H1 (cell line): ENCODE data around the gene SPINT2. TPM values are rescaled to one million over a fixed set of nuclear protein-coding genes. Genes with fewer than 3 reads are reported as not detected.

Source experiments
- BCL11A ChIP-seq, 2 experiments: IDR thresholded peaks; one replicate each; pipeline ENCODE4 v1.6.1; 2011; ENCODE audit warnings: low read depth in 2 of 2, low read length in 2 of 2, mild to moderate bottlenecking in 2 of 2
- CHD2 ChIP-seq: IDR thresholded peaks from 2 replicates; pipeline ENCODE4 v1.6.1; 2012; ENCODE audit warnings: low read length, improper control_type of control experiment
- NANOG ChIP-seq: IDR thresholded peaks from 2 replicates; pipeline ENCODE4 v1.6.1; 2011; ENCODE audit warnings: low read length, low read depth, mild to moderate bottlenecking, inconsistent platforms; ENCODE audit not compliant: insufficient read depth, poor library complexity, severe bottlenecking
- POLR2AphosphoS5 ChIP-seq: IDR thresholded peaks from 2 replicates; pipeline ENCODE4 v1.6.1; 2011; ENCODE audit warnings: low read depth, low read length
- SIRT6 ChIP-seq: IDR thresholded peaks from one replicate; pipeline ENCODE4 v1.7.1; 2012; ENCODE audit warnings: low read length, inconsistent platforms
- SP1 ChIP-seq: IDR thresholded peaks from 2 replicates; pipeline ENCODE4 v1.6.1; 2011; ENCODE audit warnings: low read depth, low read length
- SRF ChIP-seq: IDR thresholded peaks from 2 replicates; pipeline ENCODE4 v1.6.1; 2011; ENCODE audit warnings: mild to moderate bottlenecking, low read depth, low read length, moderate library complexity
- YY1 ChIP-seq: IDR thresholded peaks from 2 replicates; pipeline ENCODE4 v1.6.1; 2011; ENCODE audit warnings: low read depth, mild to moderate bottlenecking, low read length
- polyA plus RNA-seq, 7 experiments: library from polyadenylated mRNA; depleted of rRNA in 3 of 7; stranded (reverse) in 5 of 7; unstranded in 2 of 7; fragments of >200 nt in 5 of 7; fragments of 200-250 nt in 2 of 7; gene quantifications; 1 replicate in 5 of 7; 2 replicates in 1 of 7; 4 replicates in 1 of 7; pipeline versions ENCODE4 v1.2.1 to v1.2.3, GENCODE V29; 2011 to 2013; ENCODE audit warnings: missing spikeins in 2 of 7, mixed read lengths in 2 of 7
- total RNA-seq: library from RNA; stranded (reverse); fragmentation: NEBNext Ultra II Directional; extraction: Animal tissue kit (Norgen Biotek cat#: 25700); gene quantifications from 2 replicates; pipeline ENCODE4 v1.2.1, GENCODE V29; 2021
- TF ChIP-seq, protein P1 (sequence below): fragments of 300-600 bp; sonication (generic); IDR thresholded peaks from 2 replicates; pipeline ENCODE4 v1.7.1; 2012; ENCODE audit warnings: low read length, moderate library complexity, mild to moderate bottlenecking, inconsistent platforms; ENCODE audit not compliant: insufficient replicate concordance

The SPINT2 gene
- total and polyA plus RNA-seq, 2 of the 8 experiments (the other 6 are each of a cell fraction or from before 2014, with no cell fraction given), result 294 to 296 TPM

DNA sequence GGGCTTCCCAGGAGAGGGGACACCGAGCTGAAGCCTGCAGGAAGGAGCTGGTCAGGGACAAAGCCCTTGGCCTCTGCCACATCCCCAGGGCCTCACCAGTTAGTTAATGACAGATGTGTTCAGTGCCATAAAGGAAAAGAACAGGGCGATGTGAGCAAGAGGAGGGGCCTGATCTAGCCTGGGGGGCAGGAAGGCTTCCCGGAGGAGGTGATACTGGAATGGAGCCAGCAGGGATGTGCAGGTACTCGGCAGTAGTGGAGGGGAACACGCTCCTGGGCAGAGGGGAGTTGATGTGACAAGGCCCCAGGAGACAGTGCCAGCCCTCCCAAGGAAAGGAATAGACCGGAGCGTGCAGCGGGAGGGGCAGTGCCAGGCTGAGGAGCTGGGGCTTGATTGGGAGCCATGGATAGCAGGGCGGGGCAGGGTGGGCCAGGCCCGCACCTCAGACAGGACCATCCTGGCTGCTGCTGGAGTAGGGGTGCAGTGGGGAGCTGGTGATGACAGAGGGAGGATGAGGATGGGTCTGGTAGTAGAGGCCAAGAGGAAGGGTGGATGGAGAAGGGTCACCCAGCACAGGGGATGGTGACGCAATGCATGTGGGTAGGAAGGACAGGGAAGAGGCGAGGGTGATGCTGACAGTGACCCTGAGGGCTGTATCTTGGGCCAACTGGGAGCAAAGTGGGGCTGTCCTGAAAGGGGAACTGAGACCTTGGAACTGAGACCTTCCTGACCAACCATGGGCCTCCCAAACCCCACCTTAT lies 43.8 kb downstream of the SPINT2 start (continued):
- TF ChIP-seq POLR2AphosphoS5, result no peak
- no peak for TF ChIP-seq NANOG
- TF ChIP-seq SIRT6, result no peak
- TF ChIP-seq BCL11A (IDR thresholded peaks at IDR 0.05; ENCODE audit: low read depth in 2 of 2, low read length in 2 of 2), result no peak
- TF ChIP-seq, protein P1, sequence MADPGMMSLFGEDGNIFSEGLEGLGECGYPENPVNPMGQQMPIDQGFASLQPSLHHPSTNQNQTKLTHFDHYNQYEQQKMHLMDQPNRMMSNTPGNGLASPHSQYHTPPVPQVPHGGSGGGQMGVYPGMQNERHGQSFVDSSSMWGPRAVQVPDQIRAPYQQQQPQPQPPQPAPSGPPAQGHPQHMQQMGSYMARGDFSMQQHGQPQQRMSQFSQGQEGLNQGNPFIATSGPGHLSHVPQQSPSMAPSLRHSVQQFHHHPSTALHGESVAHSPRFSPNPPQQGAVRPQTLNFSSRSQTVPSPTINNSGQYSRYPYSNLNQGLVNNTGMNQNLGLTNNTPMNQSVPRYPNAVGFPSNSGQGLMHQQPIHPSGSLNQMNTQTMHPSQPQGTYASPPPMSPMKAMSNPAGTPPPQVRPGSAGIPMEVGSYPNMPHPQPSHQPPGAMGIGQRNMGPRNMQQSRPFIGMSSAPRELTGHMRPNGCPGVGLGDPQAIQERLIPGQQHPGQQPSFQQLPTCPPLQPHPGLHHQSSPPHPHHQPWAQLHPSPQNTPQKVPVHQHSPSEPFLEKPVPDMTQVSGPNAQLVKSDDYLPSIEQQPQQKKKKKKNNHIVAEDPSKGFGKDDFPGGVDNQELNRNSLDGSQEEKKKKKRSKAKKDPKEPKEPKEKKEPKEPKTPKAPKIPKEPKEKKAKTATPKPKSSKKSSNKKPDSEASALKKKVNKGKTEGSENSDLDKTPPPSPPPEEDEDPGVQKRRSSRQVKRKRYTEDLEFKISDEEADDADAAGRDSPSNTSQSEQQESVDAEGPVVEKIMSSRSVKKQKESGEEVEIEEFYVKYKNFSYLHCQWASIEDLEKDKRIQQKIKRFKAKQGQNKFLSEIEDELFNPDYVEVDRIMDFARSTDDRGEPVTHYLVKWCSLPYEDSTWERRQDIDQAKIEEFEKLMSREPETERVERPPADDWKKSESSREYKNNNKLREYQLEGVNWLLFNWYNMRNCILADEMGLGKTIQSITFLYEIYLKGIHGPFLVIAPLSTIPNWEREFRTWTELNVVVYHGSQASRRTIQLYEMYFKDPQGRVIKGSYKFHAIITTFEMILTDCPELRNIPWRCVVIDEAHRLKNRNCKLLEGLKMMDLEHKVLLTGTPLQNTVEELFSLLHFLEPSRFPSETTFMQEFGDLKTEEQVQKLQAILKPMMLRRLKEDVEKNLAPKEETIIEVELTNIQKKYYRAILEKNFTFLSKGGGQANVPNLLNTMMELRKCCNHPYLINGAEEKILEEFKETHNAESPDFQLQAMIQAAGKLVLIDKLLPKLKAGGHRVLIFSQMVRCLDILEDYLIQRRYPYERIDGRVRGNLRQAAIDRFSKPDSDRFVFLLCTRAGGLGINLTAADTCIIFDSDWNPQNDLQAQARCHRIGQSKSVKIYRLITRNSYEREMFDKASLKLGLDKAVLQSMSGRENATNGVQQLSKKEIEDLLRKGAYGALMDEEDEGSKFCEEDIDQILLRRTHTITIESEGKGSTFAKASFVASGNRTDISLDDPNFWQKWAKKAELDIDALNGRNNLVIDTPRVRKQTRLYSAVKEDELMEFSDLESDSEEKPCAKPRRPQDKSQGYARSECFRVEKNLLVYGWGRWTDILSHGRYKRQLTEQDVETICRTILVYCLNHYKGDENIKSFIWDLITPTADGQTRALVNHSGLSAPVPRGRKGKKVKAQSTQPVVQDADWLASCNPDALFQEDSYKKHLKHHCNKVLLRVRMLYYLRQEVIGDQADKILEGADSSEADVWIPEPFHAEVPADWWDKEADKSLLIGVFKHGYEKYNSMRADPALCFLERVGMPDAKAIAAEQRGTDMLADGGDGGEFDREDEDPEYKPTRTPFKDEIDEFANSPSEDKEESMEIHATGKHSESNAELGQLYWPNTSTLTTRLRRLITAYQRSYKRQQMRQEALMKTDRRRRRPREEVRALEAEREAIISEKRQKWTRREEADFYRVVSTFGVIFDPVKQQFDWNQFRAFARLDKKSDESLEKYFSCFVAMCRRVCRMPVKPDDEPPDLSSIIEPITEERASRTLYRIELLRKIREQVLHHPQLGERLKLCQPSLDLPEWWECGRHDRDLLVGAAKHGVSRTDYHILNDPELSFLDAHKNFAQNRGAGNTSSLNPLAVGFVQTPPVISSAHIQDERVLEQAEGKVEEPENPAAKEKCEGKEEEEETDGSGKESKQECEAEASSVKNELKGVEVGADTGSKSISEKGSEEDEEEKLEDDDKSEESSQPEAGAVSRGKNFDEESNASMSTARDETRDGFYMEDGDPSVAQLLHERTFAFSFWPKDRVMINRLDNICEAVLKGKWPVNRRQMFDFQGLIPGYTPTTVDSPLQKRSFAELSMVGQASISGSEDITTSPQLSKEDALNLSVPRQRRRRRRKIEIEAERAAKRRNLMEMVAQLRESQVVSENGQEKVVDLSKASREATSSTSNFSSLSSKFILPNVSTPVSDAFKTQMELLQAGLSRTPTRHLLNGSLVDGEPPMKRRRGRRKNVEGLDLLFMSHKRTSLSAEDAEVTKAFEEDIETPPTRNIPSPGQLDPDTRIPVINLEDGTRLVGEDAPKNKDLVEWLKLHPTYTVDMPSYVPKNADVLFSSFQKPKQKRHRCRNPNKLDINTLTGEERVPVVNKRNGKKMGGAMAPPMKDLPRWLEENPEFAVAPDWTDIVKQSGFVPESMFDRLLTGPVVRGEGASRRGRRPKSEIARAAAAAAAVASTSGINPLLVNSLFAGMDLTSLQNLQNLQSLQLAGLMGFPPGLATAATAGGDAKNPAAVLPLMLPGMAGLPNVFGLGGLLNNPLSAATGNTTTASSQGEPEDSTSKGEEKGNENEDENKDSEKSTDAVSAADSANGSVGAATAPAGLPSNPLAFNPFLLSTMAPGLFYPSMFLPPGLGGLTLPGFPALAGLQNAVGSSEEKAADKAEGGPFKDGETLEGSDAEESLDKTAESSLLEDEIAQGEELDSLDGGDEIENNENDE, result no peak
- no peak for TF ChIP-seq CHD2
- TF ChIP-seq SP1, result no peak
- TF ChIP-seq SRF, result no peak
- TF ChIP-seq YY1, result no peak
- TF ChIP-seq, all 59 proteins: peak for 0
